Measurements from ENCODE around the gene LRRC25.
A peak's percentile ranks its signal among the peaks of the same experiment; 100 is the strongest.

Gene LRRC25

DNA sequence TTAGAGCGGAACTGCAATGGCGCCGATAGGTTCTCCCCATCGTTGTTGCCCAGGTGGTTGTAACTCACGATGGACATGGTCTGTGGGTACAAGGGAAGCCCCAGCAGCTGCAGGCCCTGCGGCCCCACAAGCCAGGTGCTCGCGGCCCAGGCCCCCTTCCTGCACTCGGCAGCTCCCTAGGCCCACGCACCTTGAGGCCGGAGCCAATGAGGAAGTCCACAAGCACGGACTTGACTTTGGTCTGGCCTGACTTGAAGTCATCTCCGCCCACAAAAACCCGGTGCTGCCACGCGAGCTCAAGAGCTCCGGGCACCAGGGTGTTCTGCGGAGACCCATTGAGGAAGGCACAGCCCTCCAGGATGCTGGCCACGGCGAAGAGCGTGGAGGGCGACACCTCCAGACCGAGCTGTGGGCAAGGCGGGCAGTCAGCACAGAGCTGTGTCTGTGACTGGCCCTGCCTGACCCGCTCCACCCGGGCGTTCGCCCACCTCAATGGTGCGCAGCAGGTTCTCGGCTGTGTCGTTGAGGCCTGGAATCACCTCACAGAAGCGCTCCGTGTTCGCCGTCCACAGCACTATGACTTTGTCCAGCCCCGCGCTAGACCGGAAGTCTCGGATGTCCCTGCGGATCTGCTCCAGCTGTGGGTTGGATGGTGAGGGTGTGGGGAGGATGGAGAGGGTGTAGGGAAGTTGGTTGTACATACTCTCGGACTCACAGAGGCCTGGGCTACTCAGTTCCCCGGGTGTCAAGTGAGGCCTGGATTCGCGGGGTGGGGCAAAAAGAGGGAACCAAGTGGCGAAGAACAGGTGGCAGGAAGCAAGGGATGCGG, 38.6 kb upstream of the LRRC25 start:
- no peak for DNase-seq

GRCh38 chr19:18435178-18435841, 37.9 kb upstream of the LRRC25 start:
- DNase-seq, result no peak

GRCh38 chr19:18434411-18435175, 37.2 kb upstream of the LRRC25 start:
- DNase-seq, result no peak

DNA sequence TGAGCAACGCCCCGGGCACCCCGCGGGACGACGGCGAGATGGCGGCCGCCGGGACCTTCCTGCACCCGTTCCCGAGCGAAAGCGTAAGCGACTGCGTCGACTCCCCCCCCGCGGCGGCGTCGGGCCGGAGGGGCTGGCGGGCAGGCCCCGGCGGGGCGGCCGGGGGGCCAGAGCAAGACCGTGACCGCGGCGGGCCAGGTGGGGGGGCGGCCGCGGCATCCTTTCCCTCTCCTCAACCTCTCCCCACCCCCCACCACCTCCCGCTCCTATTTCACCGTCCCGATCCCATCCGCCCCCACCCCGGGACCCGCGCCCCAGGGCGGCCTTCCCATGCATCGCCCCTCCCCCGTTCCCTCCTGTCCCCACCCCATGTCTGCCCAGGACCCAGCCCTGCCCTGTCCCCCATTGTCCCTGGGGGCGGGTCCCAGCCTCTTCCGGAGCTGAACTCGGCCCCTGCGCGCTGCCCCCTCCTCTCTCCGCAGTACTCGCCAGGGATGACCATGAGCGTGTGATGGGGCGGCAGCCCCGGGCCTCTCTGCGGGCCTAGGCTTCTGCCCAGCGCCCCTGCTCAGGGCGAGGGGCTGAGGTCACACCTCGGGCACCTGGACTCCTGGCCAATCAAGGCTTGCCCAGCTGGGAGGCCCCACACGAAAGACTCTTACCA, 36.4 kb upstream of the LRRC25 start:
- no peak for DNase-seq

DNA sequence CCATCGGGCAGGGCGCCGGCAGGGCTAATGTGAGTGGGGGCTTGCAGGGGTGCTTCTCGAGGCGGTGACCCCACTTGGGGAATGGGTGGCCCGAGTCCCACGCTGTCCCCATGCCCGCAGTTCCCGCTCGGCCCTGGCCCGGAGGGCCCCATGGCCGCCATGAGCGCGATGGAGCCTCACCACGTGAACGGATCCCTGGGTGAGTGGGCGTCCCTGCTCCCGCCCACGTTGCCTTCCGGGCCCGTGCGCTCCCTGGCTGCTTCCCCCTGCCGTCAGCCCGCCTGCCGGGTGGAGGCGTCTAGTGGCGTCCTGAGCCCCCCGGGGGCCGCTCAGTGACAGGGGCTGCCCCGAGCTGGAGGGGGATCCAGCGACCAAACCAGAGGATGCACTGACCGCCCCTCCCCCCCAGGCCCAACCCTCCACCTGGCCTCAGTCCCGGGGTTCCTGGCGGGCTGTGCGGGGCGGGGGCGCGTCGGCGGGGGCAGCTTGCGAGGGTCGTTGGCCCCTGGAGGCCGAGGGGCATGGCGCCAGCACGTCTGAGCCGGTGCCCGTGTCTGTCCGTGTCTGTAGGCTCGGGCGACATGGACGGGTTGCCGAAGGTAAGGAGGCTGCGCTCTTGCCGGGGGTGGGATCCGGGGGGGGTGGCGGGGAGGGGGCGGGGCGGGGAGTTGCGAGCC, 35.7 kb upstream of the LRRC25 start:
- DNase-seq, result no peak

DNA sequence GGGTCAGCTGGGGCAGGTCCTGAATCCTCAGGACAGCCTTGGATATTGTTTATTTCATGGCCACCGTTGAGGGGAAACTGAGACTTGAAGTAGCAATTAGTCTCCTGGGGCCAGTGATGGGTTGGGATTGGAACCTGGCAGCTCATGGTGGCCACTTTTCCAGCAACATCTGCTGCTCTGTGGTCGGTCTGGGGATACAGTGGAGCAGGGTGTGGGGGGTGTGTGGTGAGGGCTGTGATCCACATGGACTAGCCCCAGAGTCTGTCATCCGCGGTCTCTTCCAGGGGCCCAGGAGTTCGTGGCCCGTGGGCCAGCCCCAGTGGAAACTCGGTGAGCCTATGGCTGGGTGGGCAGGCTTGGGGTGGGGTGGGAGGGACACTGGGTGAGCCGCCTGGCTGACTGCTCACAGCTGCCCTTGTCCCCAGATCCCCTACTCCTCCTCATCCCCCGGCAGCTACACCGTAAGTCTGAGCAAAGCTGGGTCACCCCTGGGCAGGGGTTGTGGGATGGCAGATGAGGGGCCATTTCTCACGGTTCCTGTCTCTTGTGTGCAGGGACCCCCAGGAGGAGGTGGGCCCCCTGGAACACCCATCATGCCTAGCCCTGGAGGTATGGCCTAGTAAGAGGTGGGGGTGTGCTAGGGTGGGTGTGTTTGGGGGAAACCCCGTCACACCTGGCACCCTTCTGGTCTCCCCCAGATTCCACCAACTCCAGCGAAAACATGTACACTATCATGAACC, 35.0 kb upstream of the LRRC25 start:
- DNase-seq, result no peak

DNA sequence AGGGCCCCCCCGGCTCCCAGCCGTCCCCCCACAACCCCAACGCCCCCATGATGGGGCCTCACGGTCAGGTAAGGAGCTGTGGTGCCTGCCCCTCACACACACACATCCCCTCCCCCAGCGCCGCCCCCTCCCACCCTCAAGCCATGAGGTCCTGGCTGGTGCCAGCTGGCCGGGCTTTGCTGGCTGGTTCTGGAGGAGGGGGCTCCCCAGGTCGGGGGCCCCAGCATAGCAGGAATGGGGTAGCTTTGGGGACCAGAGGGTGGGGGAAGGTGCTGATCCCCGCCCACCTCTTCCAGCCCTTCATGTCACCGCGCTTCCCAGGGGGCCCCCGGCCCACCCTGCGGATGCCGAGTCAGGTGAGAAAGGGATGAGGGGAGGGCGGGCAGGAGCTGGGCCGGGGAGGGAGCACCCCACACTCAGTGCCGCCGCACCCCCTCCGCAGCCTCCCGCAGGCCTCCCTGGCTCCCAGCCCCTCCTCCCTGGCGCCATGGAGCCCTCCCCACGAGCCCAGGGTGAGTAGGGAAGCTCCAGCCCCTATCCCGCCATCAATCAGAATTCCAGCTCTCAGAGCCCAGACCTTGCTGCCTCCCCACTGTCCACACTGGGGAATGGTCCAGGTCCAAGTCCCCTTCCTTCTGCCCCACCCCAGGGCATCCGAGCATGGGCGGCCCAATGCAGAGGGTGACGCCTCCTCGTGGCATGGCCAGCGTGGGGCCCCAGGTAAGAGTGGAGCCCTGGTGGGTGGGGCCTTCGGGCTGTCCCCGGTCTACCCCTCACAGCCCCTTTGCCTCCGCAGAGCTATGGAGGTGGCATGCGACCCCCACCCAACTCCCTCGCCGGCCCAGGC, 34.2 kb upstream of the LRRC25 start:
- no peak for DNase-seq

DNA sequence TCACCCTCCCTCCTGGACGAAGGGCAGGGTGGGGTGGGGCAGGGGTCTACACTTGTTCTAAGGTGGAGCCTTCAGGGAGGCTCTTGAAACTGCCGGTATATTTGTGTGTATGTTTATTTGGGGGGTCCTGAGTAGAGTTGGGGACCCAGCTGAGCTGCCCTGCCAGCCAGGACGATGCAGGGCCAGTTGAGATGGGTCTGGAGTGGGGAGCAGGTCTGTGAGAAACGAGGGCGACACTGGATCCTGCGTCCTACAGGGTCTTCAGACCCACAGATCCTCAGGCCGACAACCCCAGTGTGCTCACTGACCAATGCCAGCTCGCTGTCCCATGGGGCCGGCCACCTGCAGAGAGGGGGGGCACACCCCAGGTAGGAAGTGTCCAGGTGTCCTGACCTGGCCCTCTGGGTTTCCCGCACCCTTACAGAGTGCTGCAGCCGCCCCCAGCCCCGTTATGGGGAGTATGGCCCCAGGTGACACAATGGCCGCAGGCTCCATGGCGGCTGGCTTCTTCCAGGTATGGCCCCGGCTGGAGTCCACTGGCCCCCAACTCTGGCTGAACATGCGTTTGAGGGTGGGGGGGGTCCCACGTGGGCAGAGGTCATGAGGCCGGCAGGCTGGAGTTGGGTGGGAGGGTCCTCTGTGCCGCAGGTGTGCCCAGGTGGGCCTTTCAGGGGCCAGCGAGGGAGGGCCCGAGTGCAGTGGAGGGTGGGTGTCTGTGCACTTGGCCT, 33.2 kb upstream of the LRRC25 start:
- DNase-seq, result no peak

DNA sequence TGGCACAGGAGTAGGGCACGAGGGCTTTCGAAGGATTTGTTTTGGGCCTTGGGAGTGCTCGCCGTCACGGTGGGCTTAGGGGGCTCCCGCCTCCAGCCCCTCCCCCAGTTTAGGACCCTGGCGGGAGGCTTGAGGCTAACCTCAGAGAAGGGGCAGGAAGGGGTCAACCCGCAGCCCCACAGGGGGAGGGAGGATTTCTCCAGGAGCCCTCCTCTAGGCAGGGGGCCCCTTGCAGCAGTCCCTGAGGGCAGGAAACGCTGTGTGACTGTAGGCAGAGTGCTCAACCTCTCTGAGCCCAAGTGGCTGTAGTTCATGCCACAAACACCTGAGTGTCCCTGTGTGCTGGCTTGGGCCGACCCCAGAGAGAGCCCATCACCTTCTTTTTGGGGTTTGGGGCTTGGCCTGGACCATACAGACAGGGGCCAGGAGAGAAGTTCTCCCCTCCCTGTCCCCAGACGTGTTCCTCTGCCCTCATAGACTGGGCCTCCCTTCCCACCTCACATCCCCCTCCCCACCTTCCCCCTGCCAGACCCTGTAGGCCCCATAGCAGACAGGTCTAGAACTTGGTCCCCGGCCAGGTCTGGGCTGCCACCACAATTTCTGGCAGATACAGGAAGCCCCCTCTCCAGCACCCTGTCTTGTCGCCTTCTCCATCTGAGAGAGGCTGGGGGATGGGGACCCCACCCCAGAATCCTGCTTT, 32.4 kb upstream of the LRRC25 start:
- DNase-seq, result no peak

DNA sequence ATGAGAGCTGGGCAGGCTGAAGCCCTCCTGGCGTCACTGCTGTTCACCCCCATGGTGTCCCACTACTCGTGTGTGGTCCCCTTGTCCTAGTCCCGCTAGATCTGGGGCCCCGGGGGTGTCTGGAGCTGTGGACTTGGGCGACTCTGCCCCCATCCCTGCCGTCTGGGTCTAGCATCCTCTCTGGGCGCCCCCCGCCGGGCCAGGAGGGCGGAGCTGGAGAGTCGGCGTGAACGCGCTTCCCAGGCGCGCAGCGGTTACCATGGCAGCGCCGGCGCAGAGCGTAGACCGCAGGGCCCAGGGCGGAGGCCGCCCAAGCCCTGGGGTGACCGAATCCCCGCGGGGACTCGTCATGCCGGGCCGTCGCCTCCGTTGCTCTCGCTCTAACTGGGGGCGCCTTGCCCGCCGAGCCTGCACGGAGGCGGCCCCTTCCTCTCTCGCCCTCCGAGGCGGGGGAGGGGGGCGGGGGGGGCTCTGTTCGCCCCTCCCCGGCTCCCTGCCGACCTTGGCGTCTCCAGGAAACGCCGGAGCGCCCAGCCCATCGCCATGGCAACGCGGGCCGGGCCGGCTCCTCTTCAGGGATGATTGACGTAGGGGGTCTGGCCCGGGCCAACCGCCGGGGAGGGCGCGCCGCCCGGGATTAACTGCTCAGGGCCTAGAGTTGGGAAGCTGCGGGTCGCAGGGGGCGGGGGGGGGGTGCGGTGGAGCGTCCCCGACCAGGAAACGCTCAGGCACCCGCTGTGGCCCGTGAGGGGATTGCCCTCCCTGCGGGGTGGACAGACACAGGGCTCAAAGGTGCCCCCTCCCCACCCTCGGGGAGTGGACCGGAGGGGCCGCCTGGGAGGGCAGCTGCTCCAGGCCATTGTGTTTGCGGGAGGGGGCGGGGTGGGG, 31.6 kb upstream of the LRRC25 start:
- DNase-seq, result peak; percentile 62

DNA sequence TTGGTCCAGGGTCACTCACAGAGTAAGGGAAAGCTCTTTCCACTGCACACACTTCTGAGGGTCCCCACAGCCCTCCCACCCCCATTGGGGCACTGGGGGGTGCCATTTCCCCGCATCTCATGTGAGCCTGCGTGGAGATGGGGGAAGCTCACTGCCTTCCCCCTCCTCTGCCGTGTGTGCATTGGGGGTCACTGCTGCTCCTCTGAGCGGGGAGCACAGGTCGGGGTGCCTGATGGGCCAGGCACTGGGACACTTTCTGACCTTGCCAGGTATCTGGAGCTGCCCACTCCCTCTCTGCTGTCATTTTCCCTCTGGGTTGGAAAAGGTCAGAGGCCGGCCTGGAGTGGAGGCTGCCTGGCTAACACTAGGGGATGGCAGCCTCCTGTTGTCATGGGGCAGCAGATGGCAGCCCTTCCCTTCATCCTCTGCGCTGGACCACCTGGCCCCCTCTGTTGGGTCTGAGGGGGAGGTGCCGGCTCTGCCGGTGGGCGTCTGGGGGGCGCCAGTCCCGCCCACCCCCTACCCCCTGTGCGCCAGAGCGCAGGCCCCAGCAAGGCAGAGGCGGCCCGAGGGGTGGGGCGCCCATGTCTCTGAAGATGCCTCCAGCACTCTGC, 30.9 kb upstream of the LRRC25 start:
- no peak for DNase-seq

- DNase-seq, result no peak
Measured at GRCh38 chr19:18427743-18428113, 30.3 kb upstream of the LRRC25 start.

DNA sequence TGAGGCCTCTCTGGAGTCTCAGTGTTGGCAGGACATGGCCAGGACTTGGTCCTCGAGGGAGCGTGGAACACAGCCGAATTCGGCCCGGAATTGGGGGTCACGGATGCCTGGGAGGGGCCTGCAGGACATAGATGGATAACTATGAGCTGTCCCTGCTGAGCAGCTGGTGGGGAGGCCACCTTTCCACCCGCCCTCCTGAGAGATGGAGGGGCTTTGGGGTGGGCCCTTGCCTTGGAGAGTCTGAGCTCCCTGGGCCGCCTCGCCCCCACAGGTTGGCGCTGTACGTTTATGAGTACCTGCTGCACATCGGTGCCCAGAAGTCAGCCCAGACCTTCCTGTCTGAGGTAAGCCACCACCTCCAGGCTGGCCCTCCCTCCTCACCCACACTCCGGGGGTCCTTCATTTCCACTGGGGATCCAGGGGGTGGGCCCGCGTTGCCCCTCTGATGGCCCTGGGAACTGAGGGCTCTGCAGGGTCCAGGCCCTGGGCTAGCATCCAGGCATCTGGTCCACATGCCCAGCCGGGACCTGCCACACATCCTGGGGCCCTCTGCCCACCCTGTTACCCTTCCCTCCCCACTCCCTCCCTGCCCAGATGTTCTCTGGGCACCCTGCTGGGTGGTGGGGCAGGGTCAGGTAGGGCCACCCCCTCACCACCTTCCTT, 29.8 kb upstream of the LRRC25 start:
- DNase-seq, result no peak

- no peak for DNase-seq
Measured at GRCh38 chr19:18426416-18426767, 29.0 kb upstream of the LRRC25 start.

DNA sequence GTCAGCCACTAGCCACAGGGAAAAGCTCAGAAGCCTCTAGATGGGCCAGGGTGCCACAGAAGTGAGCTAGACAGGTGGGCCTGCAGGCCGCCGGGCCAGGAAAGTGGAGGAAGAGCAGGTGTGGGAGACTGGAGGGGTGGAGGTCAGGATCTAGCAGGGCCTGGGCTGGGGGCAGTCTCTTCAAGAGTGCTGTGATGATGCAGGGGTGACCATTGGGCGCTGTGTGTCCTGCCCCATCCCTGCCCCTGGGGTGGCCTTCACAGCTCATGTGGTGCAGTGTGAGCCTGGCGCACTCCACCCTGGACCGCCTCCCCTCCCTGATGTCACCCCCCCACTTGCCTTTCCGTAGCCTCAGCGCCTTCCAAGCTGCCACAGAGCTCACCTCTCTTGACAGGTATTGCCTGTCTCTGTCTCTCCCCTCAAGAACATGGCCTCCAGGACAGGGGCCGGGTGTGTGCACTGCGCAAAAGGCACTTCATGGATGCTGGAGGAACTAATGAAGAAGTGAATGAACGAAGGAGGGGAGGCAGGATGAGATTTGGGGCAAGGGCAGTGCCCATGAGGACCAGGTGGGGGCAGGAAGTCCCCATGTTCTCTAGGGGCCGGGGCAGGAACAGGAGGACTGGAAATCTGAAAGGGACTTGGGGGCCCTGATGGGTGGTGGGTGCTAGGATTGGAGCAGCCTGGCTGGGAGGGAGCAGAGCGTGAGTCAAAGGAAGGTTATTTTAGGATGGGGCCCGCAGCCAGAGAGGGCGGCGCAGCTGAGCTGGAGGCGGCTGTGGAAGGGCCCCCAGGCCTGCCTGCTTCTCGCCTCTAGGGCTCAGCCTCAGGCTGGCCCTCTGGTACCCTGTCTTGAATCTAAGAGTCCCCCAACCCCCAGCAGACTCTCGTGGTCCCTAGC, 28.3 kb upstream of the LRRC25 start:
- no peak for DNase-seq

DNA sequence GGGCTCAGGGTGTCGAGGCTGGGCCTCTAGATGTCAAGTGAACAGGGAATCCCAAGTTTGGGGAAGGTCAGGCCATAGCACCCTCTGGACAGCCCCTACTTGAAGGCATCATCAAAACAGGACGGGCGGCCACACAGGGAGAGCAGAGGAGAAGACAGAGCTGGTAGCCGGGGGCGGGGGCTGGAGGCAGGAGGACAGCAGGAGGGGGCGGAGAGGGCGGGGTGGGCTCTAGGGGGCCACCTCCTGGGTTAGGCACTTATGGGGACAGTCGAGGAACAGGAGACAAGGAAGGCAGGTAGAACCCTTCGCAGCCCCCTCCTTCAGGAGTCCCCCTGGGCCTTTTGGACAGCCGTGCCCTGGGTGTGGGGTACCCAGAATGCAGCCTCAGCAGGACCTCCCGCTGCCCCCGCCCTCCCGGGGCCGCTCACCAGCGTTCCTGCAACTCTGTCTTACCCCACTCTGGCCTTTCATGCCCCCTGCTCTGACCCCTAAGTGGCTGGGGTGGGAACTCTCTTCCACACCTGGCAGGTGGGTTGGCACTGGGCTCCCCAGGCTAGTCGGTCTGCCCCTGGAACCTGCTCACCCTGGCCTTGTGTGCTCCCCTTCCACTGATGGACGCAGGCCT, 27.6 kb upstream of the LRRC25 start:
- DNase-seq, result no peak

Data from activated T-cell treated with anti-CD3 and anti-CD28 coated beads for 4 hours (primary cell).